Stimulated activated CD4-positive, alpha-beta T cell treated with anti-CD3 and anti-CD28 coated beads, Interleukin-1b, Interleukin-23, amount 100 ng/mL, for 24 hours (primary cell): Measurements from ENCODE around the gene MED25.
"Not testable (repeated sequence)": the region's sequence is repeated elsewhere in the genome, so short reads cannot be mapped to it uniquely, and the experiment has no call there.

Source experiments
- DNase-seq, 4 experiments: peaks; one replicate each; pipeline ENCODE4 v3.0.0-alpha.2; 2020; ENCODE audit warnings: low read depth in 4 of 4, low spot score in 1 of 4

The MED25 gene

DNA sequence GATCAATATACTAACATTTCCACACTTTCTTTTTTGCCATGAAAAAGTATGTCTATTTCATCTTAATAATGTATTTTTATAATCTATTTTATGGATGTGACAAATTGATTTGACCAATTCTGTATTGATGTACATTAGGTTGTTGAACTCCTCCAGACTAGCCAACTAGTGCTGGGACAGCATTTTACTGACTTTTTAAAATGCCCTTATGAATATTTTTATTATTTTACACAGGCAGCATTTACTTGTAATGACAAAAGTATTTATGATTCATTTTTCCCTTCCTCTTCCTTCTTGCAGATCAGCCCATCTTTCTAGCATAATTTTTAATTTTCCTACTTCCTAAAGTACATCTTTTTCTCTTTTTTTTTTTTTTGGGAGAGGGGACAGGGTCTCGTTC is 4.1 kb upstream of the MED25 start:
- DNase-seq, result no peak

DNA sequence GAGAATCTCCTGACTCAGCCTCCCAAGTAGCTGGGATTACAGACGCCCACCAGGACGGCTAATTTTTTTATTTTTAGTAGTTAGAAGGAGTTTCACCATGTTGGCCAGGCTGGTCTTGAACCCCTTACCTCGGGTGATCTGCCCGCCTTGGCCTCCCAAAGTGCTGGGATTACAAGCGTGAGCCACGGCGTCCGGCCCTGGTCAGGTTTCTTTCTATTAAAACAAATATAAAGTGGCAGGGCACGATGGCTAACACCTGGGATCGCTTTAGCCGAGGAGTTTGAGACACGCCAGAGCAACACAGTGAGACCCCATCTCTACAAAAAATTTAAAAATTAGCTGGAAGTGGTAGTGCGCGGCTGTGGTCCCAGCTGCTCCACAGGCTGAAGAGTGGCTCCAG is 1.5 kb upstream of the MED25 start:
- no peak for DNase-seq

DNA sequence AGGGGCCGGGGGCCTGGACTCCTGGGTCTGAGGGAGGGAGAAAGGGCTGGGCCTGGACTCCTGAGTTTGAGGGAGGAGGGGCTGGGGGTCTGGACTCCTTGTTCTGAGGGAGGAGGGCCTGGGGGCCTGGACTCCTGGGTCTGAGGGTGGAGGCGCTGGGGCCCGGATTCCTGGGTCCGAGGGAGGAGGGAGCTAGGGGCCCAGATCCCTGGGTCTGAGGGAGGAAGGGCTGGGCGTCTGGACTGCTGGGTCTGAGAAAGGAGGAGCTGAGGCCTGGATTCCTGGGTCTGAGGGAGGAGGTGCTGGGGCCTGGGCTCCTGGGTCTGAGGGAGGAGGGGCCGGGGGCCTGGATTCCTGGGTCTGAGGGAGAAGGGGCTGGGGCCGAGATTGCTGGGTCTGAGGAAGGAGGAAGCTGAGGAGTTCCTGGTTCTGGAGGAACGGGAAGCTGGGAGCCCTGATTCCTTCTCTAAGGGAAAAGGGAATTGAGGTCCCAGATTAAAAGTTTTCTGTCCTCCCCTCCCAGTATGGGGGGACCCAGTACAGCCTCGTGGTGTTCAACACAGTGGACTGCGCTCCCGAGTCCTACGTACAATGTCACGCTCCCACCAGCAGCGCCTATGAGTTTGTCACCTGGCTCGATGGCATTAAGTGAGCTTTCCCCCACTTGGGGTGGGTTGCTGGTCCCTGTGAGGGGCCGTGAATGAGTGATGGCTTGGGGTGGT is 721 bp downstream of the MED25 start:
- no peak for DNase-seq

DNA sequence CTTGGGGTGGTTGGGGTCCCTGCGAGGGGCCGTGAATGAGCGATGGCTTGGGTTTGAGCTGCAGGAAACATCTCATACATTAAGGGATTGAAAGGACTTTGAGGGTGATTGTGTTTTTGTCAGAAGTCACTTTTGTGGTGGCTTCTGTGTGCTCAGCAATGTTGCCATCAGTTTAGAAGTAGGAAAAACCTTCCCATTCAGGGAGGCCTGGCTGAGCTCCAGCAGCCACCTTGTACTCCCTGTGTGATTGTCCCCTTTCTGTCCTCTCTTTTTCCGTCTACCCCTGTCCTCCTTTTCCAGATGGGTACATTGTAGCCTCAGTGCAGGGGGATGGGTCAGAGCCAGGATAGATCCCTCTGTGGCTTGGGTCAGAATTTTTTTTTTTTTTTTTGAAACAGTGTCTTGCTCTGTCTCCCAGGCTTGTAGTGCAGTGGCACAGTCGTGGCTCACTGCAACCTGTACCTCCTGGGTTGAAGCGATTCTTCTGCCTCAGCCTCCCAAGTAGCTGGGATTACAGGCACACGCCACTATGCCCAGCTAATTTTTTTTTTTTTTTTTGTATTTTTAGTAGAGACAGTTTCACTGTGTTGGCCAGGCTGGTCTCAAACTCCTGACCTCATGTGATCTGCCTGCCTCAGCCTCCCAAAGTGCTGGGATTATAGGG is 1.5 kb downstream of the MED25 start:
- DNase-seq, result not testable (repeated sequence)

DNA sequence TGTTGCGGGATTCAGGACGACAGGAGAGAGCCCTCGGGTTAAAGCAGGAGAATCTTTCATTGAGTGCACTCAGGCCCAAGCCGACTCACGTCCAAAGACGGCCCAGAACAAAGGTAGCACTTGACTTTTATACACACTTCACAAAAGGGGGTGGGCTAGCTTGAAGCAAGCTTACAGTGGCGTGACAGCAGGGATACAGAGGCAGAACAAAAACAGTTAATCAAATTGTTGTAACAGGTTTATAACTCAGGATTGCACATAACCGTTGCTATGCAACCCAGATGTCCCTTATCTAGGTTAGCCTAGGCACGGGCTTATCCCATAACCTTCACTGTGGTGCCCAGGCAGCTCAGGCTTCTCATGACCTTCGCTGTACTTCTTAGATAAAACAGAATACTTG is 2.0 kb downstream of the MED25 start:
- no peak for DNase-seq

DNA sequence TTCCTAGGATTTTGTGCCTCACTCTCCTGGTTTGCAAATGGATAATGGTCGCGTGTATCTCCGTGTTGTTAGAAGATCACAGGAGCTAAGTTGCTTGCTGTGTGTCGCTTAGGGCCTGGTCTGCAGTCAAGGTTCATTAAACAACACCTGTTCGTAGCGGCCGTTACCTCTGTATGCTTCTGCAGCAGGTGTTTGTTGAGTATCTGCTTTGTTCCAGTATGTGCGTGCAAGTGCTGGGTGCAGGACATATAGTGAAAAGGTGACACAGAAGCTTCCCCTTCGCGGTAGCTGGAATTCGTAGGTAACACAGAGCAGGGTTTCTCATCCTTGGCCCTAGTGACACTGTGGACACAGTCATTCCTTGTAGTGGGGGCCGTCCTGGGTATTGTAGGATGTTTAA is 5.4 kb downstream of the MED25 start:
- no peak for DNase-seq

DNA sequence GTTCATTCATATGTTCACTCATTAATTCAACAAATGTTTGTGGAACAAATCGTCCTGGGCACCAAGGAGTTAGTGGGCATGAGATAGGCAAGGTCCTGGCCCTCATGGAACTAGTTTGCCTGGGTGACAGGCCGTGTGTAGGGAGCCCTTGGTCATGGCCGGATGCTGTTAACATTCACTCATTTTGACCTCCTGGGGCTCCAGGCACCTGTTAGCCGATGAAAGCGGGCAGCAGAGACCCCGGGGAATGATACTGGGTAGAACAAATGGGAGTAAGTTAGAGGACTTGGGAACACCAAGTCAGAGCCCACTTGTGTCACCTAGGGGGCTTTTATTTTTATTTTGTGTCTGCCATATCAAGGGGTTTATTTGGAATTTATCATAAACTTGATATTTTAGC is 6.6 kb downstream of the MED25 start:
- DNase-seq, result no peak

DNA sequence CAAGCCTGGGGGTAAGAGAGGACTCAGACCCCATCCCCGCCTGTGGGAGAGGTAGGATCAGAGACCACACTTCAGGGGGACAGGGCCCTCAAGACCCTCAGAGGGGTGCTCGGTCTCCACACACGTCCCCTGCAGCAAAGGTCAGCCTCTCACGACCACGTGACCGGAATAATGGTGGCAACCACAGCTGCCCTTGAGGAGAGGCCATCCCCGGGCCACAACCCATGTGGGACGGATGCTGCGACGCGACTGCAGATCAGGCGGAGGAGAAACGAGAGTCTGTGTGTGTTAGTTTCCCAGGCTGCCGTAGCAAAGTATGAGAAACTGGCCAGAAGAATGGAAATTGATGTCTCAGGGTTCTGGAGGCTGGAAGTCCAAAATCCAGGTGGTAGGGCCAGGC is 8.9 kb downstream of the MED25 start:
- DNase-seq, result no peak

DNA sequence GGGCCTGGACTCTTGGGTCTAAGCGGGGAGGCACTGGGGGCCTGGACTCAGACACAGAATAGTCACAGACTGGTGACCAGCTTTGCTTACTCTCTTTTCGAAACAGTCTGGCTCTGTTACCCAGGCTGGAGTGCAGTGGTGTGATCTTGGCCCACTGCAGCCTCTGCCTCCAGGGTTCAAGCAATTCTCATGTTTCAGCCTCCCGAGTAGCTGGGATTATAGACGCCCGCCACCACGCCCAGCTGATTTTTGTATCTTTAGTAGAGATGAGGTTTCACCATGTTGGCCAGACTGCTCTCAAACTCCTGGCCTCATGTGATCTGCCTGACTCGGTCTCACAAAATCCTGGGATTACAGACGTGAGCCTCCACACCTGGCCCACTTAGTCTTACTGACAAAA is 11.1 kb downstream of the MED25 start:
- DNase-seq, result no peak

DNA sequence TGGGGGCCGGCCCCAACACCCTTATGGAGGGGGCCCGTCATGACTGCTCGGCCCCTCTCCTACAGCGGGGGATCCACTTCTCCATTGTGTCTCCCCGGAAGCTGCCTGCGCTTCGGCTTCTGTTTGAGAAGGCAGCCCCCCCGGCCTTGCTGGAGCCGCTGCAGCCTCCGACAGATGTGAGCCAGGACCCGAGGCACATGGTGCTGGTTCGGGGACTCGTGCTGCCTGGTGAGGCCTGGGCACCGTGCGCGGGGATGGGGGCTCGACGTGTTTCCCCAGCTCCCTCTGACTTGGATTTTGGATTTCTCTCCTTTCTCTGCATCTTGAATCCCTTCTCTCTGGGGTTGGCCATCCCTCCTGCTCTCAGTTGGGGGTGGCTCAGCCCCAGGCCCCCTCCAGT is 11.6 kb downstream of the MED25 start:
- DNase-seq, result no peak

DNA sequence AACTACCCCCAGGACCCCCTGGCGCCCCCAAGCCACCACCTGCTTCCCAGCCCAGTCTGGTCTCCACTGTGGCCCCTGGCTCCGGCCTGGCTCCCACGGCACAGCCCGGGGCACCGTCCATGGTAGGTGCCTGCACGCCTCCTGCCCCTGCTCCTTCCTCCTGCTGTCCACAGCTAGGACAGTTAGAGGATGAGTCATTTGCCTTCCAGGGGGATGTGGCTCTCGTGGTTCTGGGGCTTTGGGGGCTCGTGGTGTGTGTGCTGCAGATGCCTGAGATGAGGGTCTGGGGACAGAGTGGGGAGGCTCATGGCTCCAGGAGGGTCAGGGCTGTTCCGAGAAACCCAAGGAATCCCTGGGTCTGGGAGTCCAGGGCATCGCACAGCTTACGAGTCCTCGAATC is 12.7 kb downstream of the MED25 start:
- DNase-seq, result no peak

DNA sequence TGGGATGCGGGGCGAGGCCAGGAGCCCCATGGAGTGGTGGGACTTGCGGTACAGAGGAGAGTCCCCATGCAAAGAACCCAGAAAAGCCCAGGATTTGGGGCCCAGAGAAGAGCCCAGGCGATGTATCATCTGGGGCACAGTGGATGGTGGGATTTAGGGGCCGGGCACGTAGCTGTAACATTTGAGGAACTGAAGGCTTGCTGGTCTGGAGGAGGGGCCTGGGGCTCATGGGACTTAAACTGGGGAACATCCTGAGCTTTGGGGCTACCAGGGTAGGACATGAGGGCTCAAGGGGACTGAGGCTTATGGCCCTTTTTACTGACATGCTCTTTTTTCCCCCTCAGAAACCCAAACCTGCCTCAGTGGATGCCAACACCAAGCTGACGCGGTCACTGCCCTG is 13.5 kb downstream of the MED25 start:
- DNase-seq, result no peak

DNA sequence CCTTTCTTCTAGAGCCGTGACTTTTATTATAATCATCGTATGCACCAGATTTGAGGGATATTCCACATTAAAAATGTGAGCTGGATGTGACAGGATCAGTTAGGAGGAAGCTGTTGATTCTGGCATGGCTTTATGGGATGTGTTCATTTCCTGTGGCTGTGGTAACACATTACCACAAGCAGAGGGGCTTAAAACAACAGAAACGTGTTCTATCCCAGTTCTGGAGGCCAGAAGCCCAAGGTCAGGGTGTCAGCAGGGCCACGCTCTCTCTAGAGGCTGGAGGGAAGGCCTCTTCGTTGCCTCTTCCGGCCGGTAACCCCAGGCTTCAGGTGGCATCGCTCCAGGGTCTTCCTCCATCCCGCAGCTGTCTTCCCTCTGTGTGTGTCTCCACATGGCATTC is 14.5 kb downstream of the MED25 start:
- DNase-seq, result no peak

DNA sequence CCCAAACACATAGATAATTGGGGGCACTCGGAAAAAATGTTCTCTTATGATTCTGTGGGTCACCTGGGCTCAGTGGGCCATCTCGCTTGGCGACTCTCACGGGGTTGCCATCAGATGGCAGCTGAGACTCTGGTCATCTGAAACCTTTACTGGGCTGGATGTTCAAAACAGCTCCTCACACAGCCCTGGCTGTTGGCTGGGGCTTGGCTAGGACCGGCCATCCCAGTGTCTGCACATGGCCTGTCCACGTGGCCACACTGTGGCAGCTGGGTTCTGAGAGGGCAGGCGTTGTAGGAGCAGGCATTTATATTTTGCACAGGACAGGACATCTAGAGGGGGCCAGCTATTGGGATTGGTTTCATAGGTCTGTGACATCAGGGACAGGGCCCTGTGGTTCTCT is 15.5 kb downstream of the MED25 start:
- no peak for DNase-seq

DNA sequence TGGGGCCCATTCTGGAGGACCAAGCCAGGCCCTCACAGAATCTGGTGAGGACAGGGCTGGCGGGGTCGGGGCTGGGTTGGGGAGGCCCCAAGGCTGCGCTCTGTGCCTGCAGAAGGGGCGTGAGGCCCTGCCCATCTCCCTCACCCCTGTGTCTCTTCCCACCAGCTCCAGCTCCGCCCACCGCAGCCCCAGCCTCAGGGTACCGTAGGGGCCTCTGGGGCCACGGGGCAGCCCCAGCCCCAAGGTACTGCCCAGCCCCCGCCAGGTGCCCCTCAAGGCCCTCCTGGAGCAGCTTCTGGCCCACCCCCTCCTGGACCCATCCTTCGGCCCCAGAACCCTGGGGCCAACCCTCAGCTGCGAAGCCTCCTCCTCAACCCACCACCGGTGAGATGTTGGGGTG is 17.5 kb downstream of the MED25 start:
- no peak for DNase-seq

DNA sequence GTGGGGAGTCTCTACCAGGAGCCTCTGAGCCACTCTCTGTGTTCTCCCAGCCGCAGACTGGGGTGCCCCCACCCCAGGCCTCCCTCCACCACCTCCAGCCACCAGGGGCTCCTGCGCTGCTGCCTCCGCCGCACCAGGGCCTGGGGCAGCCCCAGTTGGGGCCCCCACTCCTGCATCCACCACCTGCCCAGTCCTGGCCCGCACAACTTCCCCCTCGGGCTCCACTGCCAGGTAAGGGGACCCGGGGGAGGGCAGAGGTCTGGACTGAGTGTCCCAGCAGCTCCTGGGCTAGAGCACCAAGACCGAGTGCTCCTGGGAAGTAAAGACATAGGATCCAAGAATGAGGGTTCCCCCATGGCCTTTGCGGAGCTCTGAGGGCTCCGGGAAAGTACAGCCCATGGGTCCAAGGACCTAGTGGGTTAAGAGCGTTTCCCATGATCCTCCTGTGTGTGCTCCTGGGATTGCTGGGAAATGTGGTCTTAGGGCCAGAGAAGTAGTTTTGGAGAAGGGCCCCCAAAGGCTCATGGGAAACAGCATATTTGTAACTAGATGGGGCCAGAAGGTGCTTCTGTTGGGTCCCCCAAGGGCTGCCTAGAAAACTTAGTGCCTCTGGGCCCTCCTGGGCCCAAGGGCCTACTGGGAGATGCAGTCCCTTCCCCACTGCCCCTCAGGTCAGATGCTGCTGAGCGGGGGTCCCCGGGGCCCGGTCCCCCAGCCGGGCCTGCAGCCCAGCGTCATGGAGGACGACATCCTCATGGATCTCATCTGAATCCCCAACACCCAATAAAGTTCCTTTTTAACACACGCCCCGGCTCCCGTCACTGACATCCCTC is 18.3 kb downstream of the MED25 start:
- DNase-seq, result no peak

DNA sequence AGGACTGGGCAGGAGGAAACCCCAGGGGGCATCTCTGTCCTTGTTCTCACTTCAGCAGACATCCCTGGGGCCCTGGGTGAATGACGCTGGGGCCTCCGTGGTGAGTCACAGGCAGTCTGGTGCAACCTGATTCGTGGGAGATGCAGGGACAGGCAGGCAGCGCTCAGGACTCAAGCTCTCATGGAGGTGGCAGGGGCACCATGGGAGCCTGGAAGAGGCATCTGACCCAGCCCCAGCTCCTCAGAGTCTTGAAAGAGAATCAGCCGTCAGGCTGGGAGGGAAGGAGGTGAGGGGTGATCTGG is 18.9 kb downstream of the MED25 start:
- DNase-seq, result no peak

DNA sequence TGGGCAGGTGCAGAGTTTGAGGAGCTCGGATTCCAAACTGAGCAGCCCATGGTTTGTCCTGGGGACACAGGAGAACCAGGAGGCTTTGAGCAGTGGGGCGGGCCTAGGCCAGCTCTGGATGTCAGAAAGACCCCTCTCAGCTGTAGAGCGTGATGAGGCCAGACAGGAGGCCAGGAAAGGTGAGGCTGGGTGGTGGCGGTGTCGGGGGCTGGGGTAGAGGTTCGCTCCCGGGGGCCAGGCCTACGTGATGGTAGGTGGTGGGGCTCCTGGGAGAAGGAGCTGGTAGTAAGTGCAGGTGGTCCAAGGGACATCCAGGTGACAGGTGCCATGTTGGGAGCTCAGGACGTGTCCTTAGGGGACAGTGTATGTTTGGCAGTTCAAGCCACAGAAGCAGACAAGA is 19.3 kb downstream of the MED25 start:
- no peak for DNase-seq

DNA sequence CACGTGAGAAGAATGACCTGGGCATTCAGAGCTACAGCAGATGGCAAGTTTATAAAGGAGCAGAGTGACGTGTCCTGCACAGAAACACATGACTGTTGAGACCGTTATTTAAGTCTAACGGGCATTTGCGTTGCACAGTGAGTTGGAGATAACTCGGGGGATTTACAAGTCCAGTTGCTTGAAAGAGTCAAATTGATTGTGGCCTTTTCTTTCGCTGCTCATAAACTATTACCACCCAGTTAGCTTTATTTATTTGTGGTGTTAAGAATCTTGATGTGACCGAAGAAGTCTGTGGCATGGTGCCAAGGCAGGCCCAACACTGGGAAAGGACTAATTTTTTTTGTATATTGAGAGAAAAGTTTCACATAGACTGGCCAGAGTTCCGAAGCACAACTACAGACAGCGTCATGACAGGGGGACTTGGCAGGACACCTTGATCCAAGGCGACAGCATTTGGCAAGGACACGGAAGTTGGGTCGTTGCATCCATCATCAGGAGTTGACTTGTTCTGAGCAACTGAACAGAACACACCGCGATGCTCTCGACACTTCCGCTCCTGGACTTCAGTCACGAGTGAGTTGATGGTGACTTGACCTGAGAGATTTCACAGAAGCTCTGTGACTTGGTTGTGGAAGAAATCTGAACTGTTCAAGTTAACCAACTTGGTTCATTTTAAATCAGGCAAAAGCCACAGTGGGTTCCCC is 20.9 kb downstream of the MED25 start:
- DNase-seq, result no peak

DNA sequence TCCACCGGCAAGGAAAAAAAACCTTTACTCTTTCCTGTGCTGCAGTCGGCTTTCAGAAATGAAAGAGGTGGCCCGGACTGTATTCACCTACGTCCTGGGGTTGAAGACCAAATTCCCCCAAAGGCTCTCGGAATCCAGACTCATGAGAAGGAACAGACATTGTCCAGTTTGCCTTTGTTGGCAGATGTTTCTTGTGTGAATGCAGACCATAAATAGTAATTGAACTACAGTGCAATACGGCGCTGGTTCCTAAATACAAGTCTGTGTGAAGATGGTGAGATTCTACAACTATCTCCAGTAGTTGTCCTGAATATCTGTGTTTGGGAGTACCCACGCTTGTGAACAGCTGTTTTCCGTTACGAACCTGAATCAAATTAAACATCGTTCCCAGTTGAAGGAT is 21.6 kb downstream of the MED25 start:
- no peak for DNase-seq

DNA sequence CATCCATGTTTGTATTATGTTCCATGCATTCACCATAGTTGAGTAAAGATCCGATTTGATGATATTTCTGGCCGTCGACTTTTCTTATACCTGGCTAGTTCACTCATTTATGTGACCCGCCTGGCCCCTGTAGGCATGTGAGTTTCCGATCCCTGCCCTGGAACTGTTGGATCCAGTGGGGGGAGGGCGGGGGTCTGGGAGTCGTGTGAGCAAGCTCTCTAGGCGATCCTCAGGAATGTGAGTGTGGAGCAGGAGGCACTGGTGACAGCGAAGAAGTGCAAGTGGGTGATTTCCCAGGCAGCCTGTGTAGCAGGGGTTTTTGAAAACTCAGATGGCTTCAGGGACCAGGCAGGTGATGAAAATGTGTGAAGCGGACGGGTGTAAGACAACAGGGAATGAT is 22.2 kb downstream of the MED25 start:
- no peak for DNase-seq

DNA sequence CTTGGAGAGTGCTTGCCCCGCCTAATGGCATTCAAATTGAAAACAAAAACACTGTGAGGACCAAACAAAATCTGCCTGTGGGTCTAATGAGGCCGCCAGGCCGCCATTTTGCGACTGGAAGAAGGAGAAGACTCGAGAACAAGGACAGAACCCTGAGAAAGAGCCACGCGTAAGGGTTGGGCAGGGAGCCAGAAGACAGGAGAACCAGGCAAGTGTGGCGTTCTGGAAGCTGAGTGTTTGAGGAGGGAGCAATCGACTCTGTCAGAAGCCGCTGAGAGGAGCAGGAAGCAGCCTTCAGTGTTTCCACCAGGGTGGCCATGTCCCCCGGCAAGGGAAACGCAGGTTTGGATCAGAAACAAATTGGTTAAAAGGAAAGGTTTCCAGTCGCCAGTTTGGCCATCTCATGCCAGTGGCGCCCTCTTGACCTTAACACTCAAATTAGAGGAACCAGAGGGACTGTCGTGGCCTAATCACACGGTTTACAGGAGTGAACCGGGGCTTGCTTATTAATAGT is 22.7 kb downstream of the MED25 start:
- DNase-seq, result no peak
